ENCODE results near the gene PRKCB. TPM values are rescaled to one million over a fixed set of nuclear protein-coding genes. Genes with fewer than 3 reads are reported as not detected.

The PRKCB gene
- polyA plus RNA-seq, 1 donor = 1.4 TPM

DNA sequence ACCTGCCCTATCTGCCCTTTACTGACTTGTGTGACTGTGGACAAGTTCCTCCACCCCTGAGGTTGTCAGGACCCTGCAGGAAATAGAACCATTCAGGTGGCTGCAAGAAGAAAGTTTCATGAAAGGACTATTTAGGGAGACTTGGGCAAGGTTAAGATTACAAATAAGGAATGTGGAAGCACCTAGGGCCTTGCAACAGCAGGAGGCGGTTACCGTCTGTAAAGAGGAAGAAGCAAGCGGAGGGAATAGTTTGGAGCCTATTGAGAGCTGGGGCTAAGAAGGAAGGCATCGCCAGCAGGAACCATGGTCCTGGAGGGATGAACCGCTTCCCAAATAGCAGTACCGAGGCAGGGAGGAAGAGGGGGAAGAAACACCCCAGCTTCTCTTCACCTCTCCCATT lies 132.4 kb downstream of the PRKCB start:
- DNase-seq = no peak

DNA sequence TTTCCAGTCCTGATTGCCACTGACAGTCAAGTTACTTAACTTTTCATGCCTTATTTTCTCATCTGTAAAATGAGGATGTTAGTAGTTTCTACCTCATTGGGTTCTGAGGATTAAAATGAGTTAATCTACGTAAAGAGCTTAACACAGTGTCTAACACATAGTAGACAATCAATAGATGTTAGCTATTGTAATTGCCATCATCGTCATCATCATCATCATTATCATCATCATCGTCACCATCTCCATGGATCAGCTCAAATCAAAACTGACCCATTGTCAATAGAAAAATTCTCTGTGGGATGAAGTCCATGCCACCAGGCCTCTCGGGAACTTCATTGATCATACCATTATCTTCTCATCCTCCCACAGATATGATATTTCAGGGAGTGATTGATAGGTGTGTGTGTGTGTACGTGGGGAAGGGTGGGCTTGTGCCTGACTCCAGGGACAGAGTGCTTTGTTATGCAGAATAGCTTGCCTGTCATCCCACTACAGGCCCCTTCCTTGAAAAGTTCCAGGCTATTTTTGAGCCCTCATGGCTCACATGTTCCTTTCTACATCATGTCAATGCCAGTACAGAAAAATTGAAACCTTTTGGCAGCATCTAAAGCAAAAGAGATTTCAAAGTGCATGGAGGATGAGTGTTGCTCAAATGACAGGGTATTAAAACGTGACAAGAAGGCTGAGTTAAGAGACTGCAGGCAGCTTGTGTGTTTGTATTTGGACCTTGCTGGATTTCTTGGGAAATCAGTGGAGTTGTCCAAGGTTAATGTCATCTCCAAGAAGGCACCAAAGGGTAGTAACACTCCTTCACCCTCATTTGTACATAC lies 133.9 kb downstream of the PRKCB start:
- no peak for DNase-seq

DNA sequence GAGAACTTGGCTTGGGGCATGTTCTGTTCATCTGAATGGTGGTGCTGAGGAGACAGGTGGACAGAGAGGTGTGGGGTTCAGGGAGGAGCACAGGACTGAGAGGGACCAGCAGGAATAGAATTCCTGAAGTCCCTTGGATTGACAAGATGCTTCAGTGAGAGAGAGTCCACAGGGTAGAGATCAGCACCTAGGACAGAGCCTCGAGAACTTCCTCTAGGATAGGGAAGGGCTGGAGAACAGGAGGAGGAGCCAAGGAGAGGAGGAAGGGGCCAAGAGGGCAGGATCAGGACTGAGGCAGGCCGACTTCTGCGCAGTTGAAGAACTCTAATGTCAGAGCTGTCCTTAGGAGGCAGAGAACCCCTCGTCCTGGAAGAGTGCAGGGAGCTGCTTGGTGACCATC lies 138.4 kb downstream of the PRKCB start:
- DNase-seq = no peak

DNA sequence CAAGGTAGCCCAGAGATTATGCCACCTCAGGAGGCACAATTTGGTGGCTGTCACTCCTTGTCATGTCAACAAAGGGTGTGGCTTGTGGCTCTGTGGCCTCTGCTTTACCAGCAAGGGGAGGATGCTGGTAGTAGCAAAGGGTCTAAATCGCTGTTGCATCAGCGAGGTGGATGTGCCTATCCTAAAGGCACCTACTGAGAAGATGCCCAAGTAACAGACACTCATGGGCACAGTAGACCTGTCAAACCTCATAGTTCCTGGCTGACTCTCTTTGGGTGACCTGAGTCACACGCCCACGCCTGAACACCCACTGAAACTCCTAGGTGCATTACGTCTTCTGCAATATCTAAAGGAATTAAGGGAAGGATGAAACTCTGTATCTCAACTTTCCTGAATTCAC lies 139.5 kb downstream of the PRKCB start:
- no peak for DNase-seq

DNA sequence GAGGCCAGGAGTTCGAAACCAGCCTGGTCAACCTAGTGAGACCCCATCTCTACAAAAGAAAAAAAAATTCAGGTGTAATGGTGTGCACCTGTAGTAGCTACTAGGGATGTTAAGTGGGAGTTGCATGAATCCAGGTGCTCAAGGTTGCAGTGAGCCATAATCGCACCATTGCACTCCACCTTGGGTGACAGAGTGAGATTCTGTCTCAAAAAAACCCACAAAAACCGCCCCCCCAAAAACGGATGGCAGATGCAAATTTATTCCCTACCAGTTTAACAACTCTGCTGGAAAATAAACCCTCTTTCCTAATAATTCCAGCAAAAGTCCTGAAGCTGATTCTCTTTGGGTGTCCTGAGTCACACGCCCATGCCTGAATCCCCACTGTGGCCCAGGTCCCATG lies 140.3 kb downstream of the PRKCB start:
- no peak for DNase-seq

DNA sequence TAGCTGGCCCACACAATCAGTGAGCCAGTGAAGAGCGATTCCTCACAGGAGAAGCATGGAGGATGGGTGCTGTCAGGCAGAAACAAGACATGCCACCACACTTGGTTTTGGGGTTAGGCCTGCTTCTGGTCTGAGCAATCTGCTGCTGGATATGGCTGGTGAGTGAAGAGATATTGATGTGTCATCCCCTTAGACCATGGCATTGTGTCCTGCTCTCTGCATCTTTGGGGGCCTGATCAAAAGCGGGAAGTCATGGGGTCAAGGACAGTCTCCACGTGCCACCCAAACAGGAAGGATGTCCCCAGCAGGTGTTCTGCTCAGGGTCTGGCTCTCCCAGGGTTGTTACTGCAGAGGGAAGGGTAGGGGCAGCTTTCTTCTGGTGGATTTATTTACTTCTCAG lies 140.7 kb downstream of the PRKCB start:
- no peak for DNase-seq

DNA sequence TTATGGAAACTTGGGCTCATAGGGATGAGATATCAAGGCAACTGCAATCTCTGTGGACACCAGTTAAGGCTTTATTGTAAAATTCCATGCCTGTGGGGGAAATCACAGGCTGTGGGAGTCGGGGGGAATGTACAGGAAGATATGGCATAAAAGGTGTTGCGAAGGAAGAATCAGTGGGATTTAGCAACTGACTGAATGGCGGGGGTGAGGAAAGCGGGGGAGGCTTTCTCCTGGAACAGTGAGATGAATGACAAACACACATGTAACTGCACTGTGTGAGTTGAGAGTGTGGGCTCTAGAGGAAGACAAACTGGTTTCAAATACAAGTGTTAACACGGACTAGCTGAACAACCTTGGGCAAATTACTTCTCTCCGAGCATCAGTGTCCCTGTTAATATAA lies 143.7 kb downstream of the PRKCB start:
- no peak for DNase-seq

DNA sequence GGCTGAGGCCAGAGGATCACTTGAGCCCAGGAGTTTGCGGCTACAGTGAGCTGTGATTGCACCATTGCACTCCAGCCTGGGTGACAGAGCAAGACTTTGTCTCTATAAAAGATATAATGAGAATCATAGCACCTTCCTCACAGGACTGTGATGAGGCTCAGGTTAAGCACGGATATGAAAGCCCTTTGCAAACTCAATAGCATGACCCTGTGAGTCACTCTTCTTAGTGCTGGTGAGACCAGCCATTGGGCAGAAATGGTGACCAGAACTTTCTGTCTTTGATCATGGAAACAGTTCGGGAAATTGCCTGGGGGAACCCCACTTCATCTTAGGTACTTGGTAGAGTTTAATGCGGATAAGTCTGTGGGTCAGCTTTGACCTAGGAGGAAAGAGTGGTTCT lies 144.2 kb downstream of the PRKCB start:
- DNase-seq = no peak

DNA sequence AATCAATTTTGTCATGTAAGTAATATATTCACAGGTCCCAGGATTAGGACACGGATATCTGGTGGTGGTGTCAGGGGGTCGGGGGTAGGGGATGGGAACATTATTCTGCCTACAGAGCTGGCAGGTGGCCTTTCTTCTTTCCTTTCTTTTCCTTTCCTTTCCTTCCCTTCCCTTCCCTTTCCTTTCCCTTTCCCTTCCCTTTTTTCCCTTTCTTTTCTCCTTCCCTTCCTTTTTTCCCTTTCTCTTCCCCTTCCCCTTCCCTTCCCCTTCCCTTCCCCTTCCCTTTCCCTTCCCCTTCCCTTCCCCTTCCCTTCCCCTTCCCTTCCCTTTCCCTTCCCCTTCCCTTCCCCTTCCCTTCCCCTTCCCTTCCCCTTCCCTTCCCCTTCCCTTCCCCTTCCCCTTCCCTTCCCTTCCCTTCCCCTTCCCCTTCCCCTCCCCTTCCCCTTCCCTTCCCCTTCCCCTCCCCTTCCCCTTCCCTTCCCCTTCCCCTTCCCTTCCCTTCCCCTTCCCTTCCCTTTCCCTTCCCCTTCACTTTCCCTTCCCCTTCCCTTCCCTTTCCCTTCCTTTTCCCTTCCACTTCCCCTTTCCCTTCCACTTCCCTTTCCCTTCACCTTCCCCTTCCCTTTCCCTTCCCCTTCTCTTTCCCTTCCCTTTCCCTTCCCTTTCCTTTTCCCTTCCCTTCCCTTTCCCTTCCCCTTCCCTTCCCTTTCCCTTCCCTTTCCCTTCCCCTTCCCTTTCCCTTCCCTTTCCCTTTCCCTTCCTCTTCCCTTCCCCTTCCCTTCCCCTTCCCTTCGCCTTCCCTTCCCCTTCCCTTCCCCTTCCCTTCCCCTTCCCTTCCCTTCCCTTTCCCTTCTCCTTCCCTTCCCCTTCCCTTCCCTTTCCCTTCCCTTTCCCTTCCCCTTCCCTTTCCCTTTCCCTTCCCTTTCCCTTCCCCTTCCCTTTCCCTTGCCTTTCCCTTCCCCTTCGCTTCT lies 145.9 kb downstream of the PRKCB start:
- DNase-seq = no peak

DNA sequence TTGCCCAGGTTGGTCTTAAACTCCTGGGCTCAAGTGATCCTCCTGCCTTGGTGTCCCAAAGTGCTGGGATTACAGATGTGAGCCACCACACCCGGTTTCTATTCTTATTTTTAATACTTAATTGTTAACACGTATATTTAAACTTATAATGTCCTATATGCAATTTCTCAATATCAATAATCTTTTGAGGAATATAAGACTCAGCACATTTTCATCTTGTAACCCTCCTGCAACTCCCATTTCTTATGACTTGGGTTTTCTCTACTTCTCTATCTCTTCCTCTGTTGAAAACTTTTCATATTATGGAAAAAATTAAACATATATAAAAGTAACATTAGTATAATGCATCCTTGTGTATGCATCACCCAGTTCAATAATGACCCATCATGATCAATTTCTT lies 150.7 kb downstream of the PRKCB start:
- DNase-seq = no peak

DNA sequence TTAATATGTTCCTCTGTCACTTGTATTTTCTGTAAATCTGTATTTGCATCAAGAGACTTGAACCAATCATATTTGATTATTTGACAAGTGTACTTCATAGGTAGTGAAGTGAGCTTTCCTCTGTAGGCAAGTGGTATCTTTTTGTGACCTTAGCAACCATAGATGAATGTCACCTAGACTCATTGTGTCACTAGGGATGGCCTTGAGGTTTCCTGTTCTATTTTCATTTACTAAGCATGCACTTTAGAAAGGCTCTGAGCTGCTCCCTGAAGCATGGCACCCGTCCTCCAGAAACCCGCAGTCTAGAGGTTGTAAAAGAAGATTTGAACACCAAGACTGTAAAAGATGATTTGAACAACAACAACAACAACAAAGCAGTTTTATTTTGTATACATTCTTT lies 151.7 kb downstream of the PRKCB start:
- no peak for DNase-seq

DNA sequence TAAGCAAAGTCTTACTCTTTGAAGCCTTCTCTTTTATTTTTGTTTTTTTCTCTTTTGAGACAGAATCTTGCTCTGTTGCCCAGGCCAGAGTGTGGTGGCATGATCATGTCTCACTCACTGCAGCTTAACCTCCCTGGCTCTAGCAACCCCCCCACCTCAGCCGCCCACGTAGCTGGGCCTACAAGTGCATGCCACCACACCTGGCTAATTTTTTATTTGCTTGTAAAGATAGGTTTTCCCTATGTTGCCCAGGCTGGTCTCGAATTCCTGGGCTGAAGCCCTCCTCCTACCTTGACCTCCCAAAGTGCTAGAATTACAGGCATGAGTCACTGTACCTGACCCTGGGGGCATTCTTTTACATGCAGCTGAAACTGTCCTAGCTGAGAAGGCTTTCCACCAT lies 154.7 kb downstream of the PRKCB start:
- no peak for DNase-seq

DNA sequence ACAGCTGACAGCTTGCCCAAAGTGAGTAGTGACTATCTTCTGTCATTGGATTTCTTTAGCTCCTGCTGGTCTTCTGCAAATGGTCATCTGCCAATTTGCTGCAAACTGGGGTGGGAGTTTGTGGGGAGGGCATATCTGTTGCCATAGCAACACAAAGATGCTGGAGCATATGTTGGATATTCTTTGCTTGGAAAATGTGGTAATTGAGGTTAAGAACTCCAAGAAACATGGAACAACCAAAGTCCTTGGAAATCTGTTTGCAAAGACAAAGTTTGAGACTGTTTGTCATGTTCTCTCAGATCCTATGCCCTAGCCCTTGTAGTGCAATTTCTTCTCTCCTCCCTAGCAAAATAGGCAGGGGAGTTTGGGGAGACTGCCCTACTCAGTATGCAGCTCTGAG lies 155.3 kb downstream of the PRKCB start:
- no peak for DNase-seq

DNA sequence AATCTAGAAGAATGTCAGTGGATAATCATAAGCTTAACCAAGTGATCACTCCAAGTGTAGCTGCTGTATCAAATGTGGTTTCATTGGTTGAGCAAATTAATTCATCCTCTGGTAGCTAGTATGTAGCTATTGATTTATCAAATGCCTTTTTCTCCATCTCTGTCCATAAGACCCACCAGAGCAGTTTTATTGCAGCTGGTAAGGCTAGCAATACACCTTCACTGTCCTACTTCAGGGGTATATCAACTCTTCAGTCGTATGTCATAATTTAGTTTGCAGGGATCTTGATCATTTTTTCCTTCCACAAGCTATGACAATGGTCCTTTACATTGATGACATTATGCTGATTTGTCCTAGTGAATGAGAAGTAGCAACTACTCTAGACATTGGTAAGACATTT lies 158.8 kb downstream of the PRKCB start:
- no peak for DNase-seq

DNA sequence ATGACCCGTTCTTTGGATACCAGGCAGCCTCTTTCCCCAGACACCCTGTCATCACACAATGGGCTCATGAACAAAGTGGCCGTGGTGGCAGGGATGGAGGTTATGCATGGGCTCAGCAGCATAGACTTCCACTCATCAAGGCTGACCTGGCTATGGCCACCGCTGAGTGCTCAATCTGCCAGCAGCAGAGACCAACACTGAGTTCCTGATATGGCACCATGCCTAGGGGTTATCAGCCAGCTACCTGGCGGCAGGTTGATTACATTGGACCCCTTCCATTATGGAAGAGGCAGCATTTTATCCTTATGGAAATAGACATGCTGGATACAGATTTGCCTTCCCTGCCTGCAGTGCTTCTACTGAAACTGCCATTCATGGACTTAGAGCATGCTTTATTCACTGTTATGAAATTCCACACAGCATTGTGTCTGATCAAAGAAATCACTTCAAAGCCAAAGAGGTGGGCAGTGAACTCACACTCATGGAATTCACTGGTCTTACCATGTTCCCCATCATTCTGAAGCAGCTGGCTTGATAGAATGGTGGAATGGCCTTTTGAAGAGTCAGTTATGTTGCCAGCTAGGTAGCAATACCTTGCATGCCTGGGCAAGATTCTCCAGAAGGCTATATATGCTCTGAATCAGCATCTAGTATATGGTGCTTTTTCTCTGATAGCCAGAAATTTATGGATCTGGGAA lies 160.6 kb downstream of the PRKCB start:
- no peak for DNase-seq

DNA sequence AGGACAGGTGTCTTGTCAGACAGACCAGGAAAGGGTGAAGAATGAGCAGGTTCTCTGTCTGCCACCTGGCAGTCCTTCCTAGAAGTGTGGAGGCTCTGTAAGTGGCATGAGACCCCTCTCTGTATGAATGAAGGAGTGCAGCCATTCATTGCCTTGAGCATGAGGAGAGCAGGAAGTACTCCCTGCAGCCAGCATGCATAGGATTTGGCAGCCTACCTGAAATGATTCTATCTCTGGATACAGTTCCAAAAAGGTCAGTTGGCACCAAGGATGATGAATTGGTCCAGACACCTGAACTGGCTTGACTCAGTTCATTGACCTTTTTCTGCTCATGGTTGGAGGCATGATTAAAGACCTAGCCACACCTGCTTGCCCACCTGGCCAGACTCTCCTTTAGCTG lies 163.0 kb downstream of the PRKCB start:
- no peak for DNase-seq

DNA sequence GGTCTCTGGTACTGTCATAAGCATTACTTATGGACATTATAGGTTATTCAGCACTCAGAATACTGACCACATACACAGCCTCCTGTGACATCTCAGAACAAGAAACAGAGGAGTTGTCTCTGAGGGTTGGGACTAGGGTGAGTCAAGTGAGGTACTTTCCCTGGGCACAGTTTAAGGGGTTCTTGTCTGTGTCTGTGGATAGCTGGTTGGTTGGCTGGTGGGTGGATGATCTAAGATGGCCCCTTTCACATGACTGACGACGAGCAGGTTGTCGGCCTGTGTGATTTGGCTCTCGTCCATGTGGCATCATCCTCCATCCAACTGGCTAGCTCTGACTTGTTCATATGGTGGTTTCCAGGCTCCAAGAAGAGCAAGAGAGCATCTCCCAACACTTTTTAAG lies 163.9 kb downstream of the PRKCB start:
- DNase-seq = no peak

DNA sequence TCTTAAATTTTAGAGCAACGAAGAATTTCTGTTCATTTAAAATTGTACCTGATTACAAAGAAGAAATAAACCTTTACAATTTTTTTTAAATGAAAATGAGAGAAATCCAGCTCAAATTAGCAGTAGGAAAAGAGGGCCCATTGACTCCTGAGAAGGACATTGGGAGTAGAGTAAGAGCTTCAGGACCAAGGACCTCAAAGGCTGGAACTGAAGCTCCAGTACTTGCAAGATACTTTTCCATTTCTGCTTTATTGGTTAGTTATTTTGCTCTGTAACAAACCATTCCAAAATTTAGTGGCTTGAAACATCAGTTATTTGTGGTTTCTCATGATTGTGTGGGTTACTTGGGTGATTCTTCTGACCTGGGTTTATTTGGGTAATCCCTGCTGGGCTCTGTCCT lies 165.9 kb downstream of the PRKCB start:
- no peak for DNase-seq

DNA sequence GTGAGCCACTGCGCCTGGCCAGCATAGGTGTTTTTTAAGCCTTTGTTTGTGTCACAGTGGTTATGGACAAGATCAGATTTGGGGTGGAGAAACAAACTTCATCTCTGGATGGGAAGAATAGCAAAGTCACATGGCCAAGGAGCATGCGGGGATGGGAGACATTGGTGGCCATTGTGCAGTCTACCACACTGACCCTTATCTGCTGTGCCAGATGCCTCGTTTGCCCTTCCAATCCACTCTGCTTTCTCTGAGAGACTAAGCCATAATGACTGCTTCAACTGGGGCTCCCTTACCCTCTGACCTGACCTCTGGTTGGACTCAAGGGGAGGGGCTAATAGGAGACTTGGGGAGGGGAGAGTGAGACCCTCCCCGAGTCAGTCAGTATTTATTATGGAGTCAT lies 166.8 kb downstream of the PRKCB start:
- DNase-seq = no peak

DNA sequence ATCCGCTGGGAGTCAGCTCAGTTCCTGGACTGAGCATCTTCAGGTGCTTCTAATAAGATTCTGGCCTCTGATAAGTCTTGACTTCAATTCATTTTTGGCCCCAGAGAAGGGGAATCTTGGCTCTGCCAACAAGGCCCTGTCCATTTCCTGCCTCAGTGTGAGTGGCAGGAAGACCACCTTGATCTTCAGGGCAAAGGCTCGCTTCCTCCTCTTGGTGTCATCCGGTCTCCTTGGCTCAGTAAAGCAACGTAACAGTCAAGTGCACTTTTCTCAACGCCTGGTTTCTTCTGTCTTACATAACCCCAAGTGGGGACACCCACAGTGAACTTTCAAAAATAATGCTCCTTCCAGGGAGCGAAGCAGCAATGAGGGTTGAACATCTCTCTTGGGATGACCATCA lies 169.8 kb downstream of the PRKCB start:
- no peak for DNase-seq

DNA sequence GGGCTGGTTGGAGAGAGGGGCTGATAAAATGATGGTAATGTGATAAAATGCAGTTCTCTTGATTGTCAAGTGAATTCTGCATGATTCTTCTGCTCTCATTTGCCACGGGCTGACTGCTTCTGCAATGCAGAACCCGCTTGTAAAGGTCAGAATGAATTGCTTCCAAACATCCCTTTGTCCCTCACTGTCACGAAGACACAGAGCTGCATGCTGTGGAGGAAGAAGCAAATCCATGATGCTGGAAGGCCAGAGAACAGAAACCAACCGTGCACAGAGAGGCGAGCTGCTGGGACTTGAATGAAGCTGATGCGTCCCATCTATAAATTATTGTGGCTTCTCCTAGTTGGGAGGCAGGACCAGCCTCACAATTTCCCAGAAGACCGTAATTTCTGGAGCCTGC lies 171.6 kb downstream of the PRKCB start:
- DNase-seq = no peak

DNA sequence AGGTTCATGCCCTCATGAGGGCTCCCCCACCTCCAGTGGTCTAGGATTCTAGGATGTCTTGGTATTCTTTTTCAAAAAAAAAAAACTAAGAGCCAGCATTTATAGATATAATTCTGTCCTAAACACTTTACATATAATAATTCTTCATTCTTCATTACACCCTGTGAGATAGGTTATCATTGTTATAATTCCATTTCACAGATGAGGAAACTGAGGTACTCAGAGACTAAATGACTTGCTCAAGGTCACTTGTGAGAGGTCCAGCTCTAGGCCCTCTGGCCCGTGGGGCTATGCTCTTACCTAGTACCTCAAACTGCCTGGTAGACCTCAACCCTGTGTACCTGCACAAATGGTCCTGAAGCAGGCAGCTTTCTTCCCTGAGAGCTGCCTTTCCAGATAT lies 172.2 kb downstream of the PRKCB start:
- no peak for DNase-seq

DNA sequence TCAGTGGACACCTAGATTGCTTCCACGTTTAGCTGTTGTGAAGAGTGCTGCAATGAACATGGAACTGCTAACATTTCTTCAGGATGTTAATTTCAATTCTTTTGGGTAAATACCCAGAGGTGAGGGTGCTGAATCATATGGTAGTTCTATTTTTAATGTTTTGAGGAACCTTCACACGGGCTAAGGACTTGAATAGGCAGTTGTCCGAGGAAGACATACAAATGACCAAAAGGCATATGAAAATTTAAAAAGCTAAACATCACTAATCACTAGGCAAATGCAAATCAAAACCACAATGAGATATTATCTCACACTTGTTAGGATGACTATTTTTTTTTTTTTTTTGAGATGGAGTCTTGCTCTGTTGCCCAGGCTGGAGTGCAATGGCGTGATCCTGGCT lies 173.3 kb downstream of the PRKCB start:
- no peak for DNase-seq
